Ishikawa (cell line): ENCODE data around the gene OGT.

Experiments
- CEBPB ChIP-seq: IDR thresholded peaks from 2 replicates; pipeline ENCODE4 v1.6.1; 2012
- CREB1 ChIP-seq: IDR thresholded peaks from 2 replicates; pipeline ENCODE4 v1.6.1; 2012; ENCODE audit warnings: low read depth
- EGR1 ChIP-seq: IDR thresholded peaks from 2 replicates; pipeline ENCODE4 v1.6.1; 2012
- EP300 ChIP-seq: IDR thresholded peaks from 2 replicates; pipeline ENCODE4 v1.6.1; 2012; ENCODE audit warnings: borderline replicate concordance
- FOXM1 ChIP-seq: IDR thresholded peaks from 2 replicates; pipeline ENCODE4 v1.6.1; 2012; ENCODE audit warnings: low read depth, borderline replicate concordance
- MAX ChIP-seq: IDR thresholded peaks from 2 replicates; pipeline ENCODE4 v1.6.1; 2012
- NFIC ChIP-seq: IDR thresholded peaks from 2 replicates; pipeline ENCODE4 v1.6.1; 2012
- RAD21 ChIP-seq: IDR thresholded peaks from 2 replicates; pipeline ENCODE4 v1.6.1; 2012; ENCODE audit warnings: low read depth
- REST ChIP-seq: IDR thresholded peaks from 2 replicates; pipeline ENCODE4 v1.6.1; 2012; ENCODE audit warnings: low read depth, mild to moderate bottlenecking
- TAF1 ChIP-seq: IDR thresholded peaks from 2 replicates; pipeline ENCODE4 v1.6.1; 2012; ENCODE audit warnings: low read depth, mild to moderate bottlenecking
- TCF12 ChIP-seq: IDR thresholded peaks from 2 replicates; pipeline ENCODE4 v1.6.1; 2012; ENCODE audit warnings: low read depth
- TEAD4 ChIP-seq: IDR thresholded peaks from 2 replicates; pipeline ENCODE4 v1.6.1; 2012
- USF1 ChIP-seq: IDR thresholded peaks from 2 replicates; pipeline ENCODE4 v1.6.1; 2012
- YY1 ChIP-seq: IDR thresholded peaks from 2 replicates; pipeline ENCODE4 v1.6.1; 2012; ENCODE audit warnings: low read depth
- ZBTB7A ChIP-seq: IDR thresholded peaks from 2 replicates; pipeline ENCODE4 v1.6.1; 2012; ENCODE audit warnings: low read depth

Gene OGT

DNA sequence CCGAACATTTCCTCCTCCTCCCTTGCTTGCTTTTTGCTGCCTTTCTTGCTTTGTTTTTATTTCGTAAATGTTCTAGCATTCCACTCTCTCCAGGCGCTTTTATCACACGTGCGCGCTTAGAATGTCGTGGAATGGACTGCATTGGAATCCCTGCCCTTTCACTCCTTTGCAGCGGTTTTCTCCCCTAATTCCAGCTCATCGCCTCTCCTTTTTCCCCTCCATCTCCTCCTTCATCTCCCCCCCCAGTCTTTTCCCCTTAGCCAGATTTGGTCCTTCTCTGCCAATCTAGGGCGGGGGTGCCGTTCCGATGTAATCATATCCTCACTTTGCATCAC lies 579 bp downstream of the OGT start:
- TF ChIP-seq RAD21 (no peak), TCF12 (no peak), ZBTB7A (no peak), CEBPB (no peak), FOXM1 (no peak), CREB1 (no peak), TAF1 (no peak), USF1 (no peak), YY1 (no peak), MAX (no peak), TEAD4 (no peak), REST (no peak), NFIC (no peak), EP300 (no peak), EGR1 (no peak)

- TF ChIP-seq RAD21 (no peak), MAX (no peak), EGR1 (no peak), NFIC (no peak), YY1 (no peak), CREB1 (no peak), EP300 (no peak), ZBTB7A (no peak), REST (no peak), CEBPB (no peak), FOXM1 (no peak), TAF1 (no peak), USF1 (no peak), TEAD4 (no peak), TCF12 (no peak)
Observed at GRCh38 chrX:71533851-71534561, 1.1 kb downstream of the OGT start.

DNA sequence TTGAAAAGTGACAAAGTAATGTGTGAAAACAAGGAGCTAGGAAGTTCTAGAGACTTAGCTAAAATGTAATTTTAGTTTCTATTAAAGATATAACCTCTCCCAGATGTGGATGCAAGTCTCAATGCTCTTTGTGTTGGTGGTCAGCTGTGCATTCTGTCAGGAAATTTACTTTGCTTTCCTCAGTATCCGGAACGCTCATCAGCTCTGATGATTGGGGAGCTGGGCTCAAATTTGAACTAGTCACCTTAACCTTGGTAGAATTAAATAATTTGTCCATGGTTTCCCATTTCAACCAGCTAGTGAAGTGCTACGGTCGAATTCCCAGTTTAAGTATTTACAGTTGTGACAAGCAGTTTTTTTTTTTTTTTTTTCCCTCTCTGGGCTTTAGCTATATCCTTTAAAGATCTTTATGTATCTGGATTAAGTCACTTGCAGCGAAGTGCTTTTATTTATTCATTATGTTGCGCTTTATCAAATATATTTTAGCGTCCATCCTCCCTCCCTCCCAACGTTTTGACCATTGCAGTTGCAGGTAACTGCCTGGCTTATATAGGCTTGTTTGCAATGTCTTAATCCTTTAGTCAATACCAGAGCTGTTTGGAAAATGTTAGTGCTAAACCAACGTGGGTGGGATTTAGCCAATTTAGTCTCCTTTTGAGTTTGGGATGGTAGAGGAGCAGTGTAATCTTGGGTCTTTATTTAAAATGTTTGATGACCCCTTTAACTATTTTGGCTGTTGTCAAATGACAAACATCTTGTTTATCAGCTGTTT lies 2.1 kb downstream of the OGT start:
- TF ChIP-seq REST (no peak), TAF1 (no peak), USF1 (no peak), RAD21 (no peak), EGR1 (no peak), ZBTB7A (no peak), TCF12 (no peak), TEAD4 (no peak), EP300 (no peak), CREB1 (no peak), NFIC (no peak), CEBPB (no peak), MAX (no peak), FOXM1 (no peak), YY1 (no peak)
